Dermis blood vessel endothelial cell (primary cell): Measurements from ENCODE around the gene FAM53B. TPM values are rescaled to one million over a fixed set of nuclear protein-coding genes. Genes with fewer than 3 reads are reported as not detected.
A peak's percentile ranks its signal among the peaks of the same experiment; 100 is the strongest.

Experiments
- DNase-seq: peaks from one replicate; pipeline ENCODE4 v3.0.0; 2010
- total RNA-seq: library from RNA; depleted of rRNA; stranded (reverse); fragments of >200 nt; gene quantifications from 2 replicates; pipeline ENCODE4 v1.2.3, GENCODE V29; 2014

FAM53B gene
- total RNA-seq, 1 donor from 2014 or later: 30.5 TPM

GRCh38 chr10:124742413-124743190, 1.6 kb downstream of the FAM53B start:
- peak; percentile 79 for DNase-seq

- no peak for DNase-seq
These were observed 2.2 kb downstream of the FAM53B start for GRCh38 chr10:124741922-124742412.

DNA sequence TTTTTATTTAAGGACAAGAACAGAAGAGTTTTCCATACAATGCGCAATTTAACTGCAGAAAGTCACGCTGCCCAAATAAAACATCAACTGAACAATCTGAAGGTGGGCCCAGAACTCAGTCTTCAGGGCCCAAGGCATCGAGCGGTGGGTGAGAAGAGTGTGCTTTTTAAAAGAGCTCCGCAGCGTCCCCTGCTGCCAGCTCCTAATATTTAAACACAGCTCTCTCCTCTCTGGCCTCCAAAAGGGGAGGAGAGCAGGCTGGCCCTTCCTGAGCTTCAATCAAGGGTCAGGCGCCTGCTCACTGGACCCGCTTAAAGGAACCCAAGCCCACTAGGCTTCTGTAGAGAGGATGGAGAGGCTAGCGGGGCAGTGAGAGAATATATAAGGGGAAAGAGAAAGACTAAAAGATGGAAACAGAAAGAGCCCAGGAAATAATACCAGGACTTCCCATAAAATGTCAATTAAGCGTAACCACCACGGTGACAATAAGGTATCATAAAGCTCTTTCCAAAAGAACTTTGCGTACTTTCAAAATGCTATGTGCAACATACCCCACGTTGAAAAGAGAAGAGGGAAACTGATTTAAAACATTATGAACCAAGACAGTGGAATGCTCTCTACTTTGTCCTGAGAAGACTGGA, 2.8 kb downstream of the FAM53B start:
- DNase-seq: peak; percentile 89

- DNase-seq: peak; percentile 69
These were observed 3.6 kb downstream of the FAM53B start for GRCh38 chr10:124740369-124741280.

DNA sequence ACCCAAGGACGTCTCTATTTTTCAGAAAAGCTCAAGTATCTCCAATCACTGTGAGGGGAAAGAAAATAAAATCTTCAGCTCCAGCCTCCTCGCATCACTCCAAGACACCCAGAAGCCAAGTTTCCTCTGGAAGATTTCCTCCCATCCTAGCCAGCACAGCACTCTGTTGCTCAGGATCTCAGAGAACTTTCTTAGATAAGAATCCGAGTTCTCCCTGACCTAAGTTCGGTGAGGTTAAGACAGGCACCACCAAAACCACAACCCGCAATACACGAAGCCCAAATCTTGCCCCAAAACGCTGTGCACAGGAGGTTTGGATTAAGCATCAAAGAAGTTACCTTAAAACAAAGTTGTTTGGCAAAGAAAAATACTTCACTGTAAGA, 4.2 kb downstream of the FAM53B start:
- no peak for DNase-seq

- DNase-seq: no peak
These were observed 4.9 kb downstream of the FAM53B start for GRCh38 chr10:124739119-124739921.

GRCh38 chr10:124738441-124738840, 5.7 kb downstream of the FAM53B start:
- DNase-seq: no peak

DNA sequence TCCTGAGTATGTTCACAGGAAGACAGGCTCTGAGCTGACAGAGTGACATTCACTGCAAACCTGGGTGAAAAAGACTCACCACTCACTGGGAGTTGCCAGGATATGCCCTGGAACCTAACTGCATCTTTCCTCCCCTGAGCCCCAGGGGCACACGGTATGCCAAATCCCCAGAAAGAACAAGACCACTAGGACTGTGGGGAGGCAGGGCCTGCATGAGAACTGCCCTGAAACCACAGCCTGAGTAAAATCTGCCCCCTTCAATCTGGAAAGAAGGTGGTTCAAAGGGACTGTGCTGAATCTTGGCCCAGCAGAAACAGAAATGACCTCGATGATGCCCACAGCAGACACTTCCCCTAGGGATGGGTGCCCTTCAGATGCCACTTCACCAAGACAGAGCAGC, 6.5 kb downstream of the FAM53B start:
- DNase-seq: no peak

- no peak for DNase-seq
These were observed 7.0 kb downstream of the FAM53B start for GRCh38 chr10:124737221-124737620.

DNA sequence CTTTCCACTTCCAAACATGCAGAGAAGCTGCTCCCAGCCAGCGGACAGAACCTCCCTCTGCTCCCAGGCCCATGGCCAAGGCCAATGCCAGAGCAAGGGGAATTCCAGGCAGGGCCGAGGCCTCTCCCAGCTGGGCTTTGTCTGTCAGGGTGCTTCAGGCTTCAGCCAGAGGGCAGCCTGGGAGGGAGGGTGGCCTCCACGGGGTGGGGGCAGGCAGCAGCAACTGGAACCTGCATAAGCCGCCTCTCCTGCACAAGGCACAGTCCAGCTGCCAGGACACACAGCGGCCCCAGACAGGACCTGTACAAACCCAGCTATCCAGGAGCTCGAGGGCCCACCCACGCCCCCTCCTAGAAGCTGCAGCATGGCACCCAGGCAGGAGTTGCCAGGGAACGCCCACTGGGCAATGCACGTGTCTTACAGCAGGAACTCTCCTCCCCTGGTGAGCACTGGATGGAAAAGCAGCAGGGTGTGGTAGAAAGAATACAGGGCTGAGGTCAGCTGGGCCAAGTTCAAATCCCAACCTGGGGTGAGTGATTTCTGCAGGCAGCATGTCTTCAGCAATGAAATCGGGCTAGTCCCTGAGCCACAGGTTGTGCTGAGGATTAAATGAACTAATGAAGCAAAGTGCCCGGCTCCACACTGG, 7.6 kb downstream of the FAM53B start:
- peak; percentile 44 for DNase-seq

DNA sequence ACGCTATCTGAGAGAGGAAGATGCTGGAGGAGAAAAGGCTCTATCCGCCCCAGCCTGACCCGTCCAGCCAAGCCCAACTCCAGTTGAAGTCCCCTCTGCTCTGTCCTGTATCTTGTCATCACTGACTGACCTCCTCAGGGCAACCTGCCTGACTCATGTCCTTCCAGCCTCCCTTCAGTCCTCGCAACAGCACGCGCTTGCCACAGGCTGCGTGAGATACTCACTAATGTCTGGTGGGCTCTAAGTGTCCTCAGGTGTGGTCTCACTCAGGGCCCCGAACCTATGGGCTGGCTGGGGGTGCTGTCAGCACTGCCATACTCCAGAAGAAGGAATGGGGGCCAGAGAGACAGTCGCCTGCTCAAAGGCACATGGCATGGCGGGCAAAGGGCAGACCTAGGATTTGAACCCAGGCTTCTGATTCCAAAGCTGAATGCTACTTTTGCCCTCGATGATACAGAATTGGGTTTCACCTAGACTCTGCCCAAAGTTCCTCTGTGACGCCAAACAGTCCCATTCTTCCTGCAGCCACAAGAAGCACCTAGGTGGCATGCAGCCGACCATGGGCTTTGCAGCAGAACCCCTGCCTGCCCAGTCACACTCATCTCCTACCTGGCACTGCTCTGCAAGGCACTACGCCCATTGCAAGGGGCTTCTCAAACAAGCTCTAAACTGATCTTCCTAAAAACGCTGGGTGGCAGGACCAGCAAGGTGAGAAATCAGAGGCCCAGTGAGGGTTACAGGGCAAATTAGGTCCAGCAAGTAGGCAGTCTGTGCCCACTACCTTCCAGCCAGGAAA, 8.5 kb downstream of the FAM53B start:
- DNase-seq: no peak

DNA sequence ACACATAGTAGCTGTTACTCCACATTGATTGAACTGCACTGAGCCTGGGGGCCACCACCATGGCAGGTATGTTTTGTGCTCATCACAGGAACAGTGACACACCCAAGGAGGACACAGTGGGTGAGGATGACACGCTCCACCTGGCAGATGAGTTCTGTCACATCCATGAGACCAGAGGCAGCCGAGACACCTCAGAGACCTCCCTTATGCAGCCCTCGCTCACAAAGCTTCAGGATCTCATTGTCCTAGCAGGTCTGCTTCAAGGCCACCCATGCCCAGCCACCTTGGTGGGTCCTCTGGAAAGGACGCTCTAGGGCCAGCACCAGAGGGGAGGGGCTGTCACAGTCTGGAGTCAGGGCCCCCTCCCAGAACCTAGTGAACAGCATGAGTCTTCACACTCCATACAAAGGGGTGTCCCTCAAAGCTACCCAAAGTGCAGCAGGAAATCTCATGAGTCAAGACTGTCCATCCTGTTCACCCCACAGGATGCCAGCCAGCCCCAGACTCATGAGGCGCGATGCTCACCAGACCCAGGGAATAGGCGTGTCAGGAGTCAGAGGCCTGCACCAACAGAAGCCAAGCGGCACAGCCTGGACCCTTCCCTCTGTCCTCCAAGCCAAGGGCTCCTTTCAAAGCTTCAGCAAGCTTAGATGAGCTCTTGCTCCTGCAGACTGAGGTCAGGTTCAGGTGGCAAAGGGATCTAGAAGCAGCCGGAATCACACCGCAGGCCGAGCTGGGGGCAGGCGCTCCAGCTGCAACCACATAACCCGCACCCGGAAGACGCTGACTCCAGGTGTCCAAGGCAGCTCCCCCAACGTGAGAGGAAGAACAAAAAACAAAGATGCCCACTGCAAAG, 9.6 kb downstream of the FAM53B start:
- no peak for DNase-seq

GRCh38 chr10:124733571-124734245, 10.5 kb downstream of the FAM53B start:
- no peak for DNase-seq

DNA sequence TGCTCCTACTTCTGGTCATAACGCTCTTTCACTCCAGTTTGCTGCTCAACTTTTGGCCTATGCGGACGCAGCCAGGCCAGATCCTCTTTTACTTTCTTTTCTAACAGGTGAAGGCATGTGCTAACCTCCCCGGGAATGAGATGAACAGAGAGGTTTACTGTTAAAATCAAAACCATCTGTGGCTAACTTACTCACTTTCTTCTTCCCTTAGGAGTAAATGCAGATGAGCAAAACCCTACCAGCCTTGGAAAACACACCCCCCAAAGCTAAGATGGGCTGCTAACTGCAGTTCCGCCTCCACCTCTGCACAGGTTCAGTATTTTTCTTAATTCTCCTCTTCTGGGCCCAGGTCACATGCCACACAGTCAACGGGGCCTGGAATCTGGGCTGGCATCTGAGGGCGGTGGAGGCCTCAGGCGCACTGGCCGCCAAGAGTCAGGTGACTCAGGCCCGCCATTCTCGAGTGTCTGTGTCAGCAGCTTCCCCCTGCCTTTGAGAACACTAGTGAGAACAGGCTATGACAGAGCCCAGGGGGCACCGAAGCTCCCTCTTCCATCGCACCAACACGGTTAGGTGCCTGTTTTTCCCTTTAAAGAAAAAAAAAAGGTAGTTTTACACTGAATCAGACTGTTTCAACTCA, 11.1 kb downstream of the FAM53B start:
- no peak for DNase-seq

GRCh38 chr10:124731551-124731950, 12.6 kb downstream of the FAM53B start:
- DNase-seq: no peak

DNA sequence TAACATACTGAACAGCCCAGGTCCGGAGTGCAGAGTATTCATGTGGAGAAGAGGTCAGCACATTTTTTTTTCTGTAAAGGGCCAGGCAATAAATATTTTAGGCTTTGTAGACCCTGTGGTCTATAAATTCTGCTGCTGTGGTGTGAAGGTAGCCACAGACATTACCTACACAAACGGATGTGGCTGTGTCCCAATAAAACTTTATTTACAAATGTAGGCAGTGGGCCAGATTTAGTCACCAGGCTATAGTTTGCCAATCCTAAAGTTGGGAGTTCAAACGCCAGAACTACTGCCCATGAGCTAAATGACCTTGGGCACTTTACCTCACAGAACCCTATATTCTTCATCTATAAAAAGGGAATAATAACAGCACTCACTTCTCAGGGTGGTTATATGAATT, 13.4 kb downstream of the FAM53B start:
- no peak for DNase-seq

GRCh38 chr10:124728830-124729661, 15.1 kb downstream of the FAM53B start:
- DNase-seq: peak; percentile 49
